ENCODE measurements around the gene TTC16.

TTC16 gene

GRCh38 chr9:127715470-127716337 lies at the start of gene TTC16, which contains the start of gene PTRH1:
Gene TTC16, plus strand, starts transcription at chr9:127716079. Its CDS starts 67 bp downstream, at chr9:127716146.
Gene PTRH1, minus strand, starts transcription at chr9:127715663. Its CDS starts 24 bp downstream, at chr9:127715639.
- in situ Hi-C loops (cut with MboI; ENCODE audit: low sequenced_read_pairs), result no loop called here

GRCh38 chr9:127667127-127667844 lies 48.6 kb upstream of the TTC16 start:
- in situ Hi-C loops (cut with MboI; ENCODE audit: low sequenced_read_pairs), result no loop called here

- in situ Hi-C loops (cut with MboI; ENCODE audit: low sequenced_read_pairs), result no loop called here
These were observed 48.0 kb upstream of the TTC16 start for GRCh38 chr9:127667906-127668305.

GRCh38 chr9:127673234-127673633 lies 42.6 kb upstream of the TTC16 start:
- in situ Hi-C loops (cut with MboI; ENCODE audit: low sequenced_read_pairs), result no loop called here

GRCh38 chr9:127676638-127677037 lies 39.2 kb upstream of the TTC16 start:
- in situ Hi-C loops (cut with MboI; ENCODE audit: low sequenced_read_pairs), result no loop called here

- in situ Hi-C loops (cut with MboI; ENCODE audit: low sequenced_read_pairs), result no loop called here
These were observed 36.4 kb upstream of the TTC16 start for GRCh38 chr9:127679506-127679905.

GRCh38 chr9:127680226-127680625 lies 35.7 kb upstream of the TTC16 start:
- in situ Hi-C loops (cut with MboI; ENCODE audit: low sequenced_read_pairs), result no loop called here

GRCh38 chr9:127680846-127681245 lies 35.0 kb upstream of the TTC16 start:
- in situ Hi-C loops (cut with MboI; ENCODE audit: low sequenced_read_pairs), result no loop called here

GRCh38 chr9:127682351-127683136 lies 33.3 kb upstream of the TTC16 start:
- in situ Hi-C loops (cut with MboI; ENCODE audit: low sequenced_read_pairs), result no loop called here

- in situ Hi-C loops (cut with MboI; ENCODE audit: low sequenced_read_pairs), result no loop called here
These were observed 32.2 kb upstream of the TTC16 start for GRCh38 chr9:127683723-127684122.

- in situ Hi-C loops (cut with MboI; ENCODE audit: low sequenced_read_pairs), result no loop called here
These were observed 31.3 kb upstream of the TTC16 start for GRCh38 chr9:127684576-127684975.

GRCh38 chr9:127686461-127687393 lies 29.2 kb upstream of the TTC16 start:
- in situ Hi-C loops (cut with MboI; ENCODE audit: low sequenced_read_pairs), result no loop called here

- in situ Hi-C loops (cut with MboI; ENCODE audit: low sequenced_read_pairs), result no loop called here
These were observed 26.4 kb upstream of the TTC16 start for GRCh38 chr9:127689329-127690000.

GRCh38 chr9:127690735-127691134 lies 25.1 kb upstream of the TTC16 start:
- in situ Hi-C loops (cut with MboI; ENCODE audit: low sequenced_read_pairs), result no loop called here

GRCh38 chr9:127692071-127692470 lies 23.8 kb upstream of the TTC16 start:
- in situ Hi-C loops (cut with MboI; ENCODE audit: low sequenced_read_pairs), result no loop called here

GRCh38 chr9:127693143-127693542 lies 22.7 kb upstream of the TTC16 start:
- in situ Hi-C loops (cut with MboI; ENCODE audit: low sequenced_read_pairs), result no loop called here

- in situ Hi-C loops (cut with MboI; ENCODE audit: low sequenced_read_pairs), result no loop called here
These were observed 22.2 kb upstream of the TTC16 start for GRCh38 chr9:127693697-127694096.

- in situ Hi-C loops (cut with MboI; ENCODE audit: low sequenced_read_pairs), result no loop called here
These were observed 20.8 kb upstream of the TTC16 start for GRCh38 chr9:127694890-127695720.

GRCh38 chr9:127697575-127697974 lies 18.3 kb upstream of the TTC16 start:
- in situ Hi-C loops (cut with MboI; ENCODE audit: low sequenced_read_pairs), result no loop called here

All from hTERT RPE-1 (cell line).